Measurements from ENCODE around the gene GSG1L2.

DNA sequence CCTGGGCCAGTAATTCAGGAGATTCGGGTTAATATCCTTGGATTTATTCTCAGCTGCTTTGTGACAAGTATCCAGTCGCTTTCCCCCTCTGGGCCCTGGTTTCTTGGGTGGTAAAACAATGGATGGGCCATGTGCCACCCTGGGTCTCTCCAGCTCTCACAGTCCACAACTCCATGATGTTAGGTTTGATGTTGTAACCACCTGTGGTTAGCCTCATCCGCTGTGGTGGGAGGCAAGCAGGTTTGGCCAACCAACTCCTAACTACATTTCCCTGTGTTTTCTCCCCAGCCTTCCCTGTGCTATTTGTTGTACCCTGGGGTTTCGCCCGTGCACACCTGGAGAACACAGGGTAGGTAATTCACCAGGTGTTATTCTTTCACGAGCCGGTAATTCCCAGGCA is 39.0 kb upstream of the GSG1L2 start:
- TF ChIP-seq, protein P1, sequence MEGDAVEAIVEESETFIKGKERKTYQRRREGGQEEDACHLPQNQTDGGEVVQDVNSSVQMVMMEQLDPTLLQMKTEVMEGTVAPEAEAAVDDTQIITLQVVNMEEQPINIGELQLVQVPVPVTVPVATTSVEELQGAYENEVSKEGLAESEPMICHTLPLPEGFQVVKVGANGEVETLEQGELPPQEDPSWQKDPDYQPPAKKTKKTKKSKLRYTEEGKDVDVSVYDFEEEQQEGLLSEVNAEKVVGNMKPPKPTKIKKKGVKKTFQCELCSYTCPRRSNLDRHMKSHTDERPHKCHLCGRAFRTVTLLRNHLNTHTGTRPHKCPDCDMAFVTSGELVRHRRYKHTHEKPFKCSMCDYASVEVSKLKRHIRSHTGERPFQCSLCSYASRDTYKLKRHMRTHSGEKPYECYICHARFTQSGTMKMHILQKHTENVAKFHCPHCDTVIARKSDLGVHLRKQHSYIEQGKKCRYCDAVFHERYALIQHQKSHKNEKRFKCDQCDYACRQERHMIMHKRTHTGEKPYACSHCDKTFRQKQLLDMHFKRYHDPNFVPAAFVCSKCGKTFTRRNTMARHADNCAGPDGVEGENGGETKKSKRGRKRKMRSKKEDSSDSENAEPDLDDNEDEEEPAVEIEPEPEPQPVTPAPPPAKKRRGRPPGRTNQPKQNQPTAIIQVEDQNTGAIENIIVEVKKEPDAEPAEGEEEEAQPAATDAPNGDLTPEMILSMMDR (IDR thresholded peaks at IDR 0.05), result no peak
- no peak for TF ChIP-seq POLR2A (IDR thresholded peaks at IDR 0.05)

All from sigmoid colon (tissue), 3 donors.